ENCODE data around the gene CYP3A5.

CYP3A5 gene

GRCh38 chr7:99679400-99680191 is at the start of gene CYP3A5:
CYP3A5 (minus strand) TSS chr7:99679996; CDS start chr7:99679896, 100 bp downstream.
- TF ChIP-seq CREB1 (IDR thresholded peaks at IDR 0.05; ENCODE audit: low read depth) (no peak), YY1 (IDR thresholded peaks at IDR 0.05; ENCODE audit: low read depth) (no peak), TEAD4 (IDR thresholded peaks at IDR 0.05) (no peak), EGR1 (IDR thresholded peaks at IDR 0.05) (no peak), FOXM1 (IDR thresholded peaks at IDR 0.05; ENCODE audit: borderline replicate concordance, low read depth) (no peak), REST (IDR thresholded peaks at IDR 0.05; ENCODE audit: low read depth) (no peak), CEBPB (IDR thresholded peaks at IDR 0.05) (no peak), NFIC (IDR thresholded peaks at IDR 0.05) (no peak), ZBTB7A (IDR thresholded peaks at IDR 0.05; ENCODE audit: low read depth) (no peak), MAX (IDR thresholded peaks at IDR 0.05) (no peak), TCF12 (IDR thresholded peaks at IDR 0.05; ENCODE audit: low read depth) (no peak), TAF1 (IDR thresholded peaks at IDR 0.05; ENCODE audit: low read depth) (no peak), EP300 (IDR thresholded peaks at IDR 0.05; ENCODE audit: borderline replicate concordance) (no peak), USF1 (IDR thresholded peaks at IDR 0.05) (no peak), RAD21 (IDR thresholded peaks at IDR 0.05; ENCODE audit: low read depth) (no peak)

- TF ChIP-seq EP300 (IDR thresholded peaks at IDR 0.05; ENCODE audit: borderline replicate concordance) (no peak), TCF12 (IDR thresholded peaks at IDR 0.05; ENCODE audit: low read depth) (no peak), EGR1 (IDR thresholded peaks at IDR 0.05) (no peak), USF1 (IDR thresholded peaks at IDR 0.05) (no peak), YY1 (IDR thresholded peaks at IDR 0.05; ENCODE audit: low read depth) (no peak), CREB1 (IDR thresholded peaks at IDR 0.05; ENCODE audit: low read depth) (no peak), MAX (IDR thresholded peaks at IDR 0.05) (no peak), CEBPB (IDR thresholded peaks at IDR 0.05) (no peak), TEAD4 (IDR thresholded peaks at IDR 0.05) (no peak), ZBTB7A (IDR thresholded peaks at IDR 0.05; ENCODE audit: low read depth) (no peak), NFIC (IDR thresholded peaks at IDR 0.05) (no peak), FOXM1 (IDR thresholded peaks at IDR 0.05; ENCODE audit: borderline replicate concordance, low read depth) (no peak), TAF1 (IDR thresholded peaks at IDR 0.05; ENCODE audit: low read depth) (no peak), RAD21 (IDR thresholded peaks at IDR 0.05; ENCODE audit: low read depth) (no peak), REST (IDR thresholded peaks at IDR 0.05; ENCODE audit: low read depth) (no peak)
Measured at GRCh38 chr7:99728615-99729014, 48.8 kb upstream of the CYP3A5 start.

- no peak for TF ChIP-seq EP300 (IDR thresholded peaks at IDR 0.05; ENCODE audit: borderline replicate concordance)
- no peak for TF ChIP-seq YY1 (IDR thresholded peaks at IDR 0.05; ENCODE audit: low read depth)
- TF ChIP-seq USF1 (IDR thresholded peaks at IDR 0.05), result no peak
- no peak for TF ChIP-seq CREB1 (IDR thresholded peaks at IDR 0.05; ENCODE audit: low read depth)
- no peak for TF ChIP-seq TAF1 (IDR thresholded peaks at IDR 0.05; ENCODE audit: low read depth)
- TF ChIP-seq NFIC (IDR thresholded peaks at IDR 0.05), result no peak
- no peak for TF ChIP-seq REST (IDR thresholded peaks at IDR 0.05; ENCODE audit: low read depth)
- TF ChIP-seq TCF12 (IDR thresholded peaks at IDR 0.05; ENCODE audit: low read depth), result no peak
- no peak for TF ChIP-seq EGR1 (IDR thresholded peaks at IDR 0.05)
- TF ChIP-seq MAX (IDR thresholded peaks at IDR 0.05), result no peak
- TF ChIP-seq TEAD4 (IDR thresholded peaks at IDR 0.05), result no peak
- TF ChIP-seq CEBPB (IDR thresholded peaks at IDR 0.05), result no peak
Measured at GRCh38 chr7:99720800-99721595, 41.2 kb upstream of the CYP3A5 start.

Data from Ishikawa (cell line).